Mammary epithelial cell (primary cell): ENCODE results near the gene CSMD2.

Experiments used
- EZH2 ChIP-seq: IDR thresholded peaks from 2 replicates; pipeline ENCODE4 v1.6.1; 2012; ENCODE audit warnings: low read length, inconsistent platforms, borderline replicate concordance
- TF ChIP-seq, protein P1 (sequence below), 2 donors: IDR thresholded peaks in 1 of 2; conservative IDR thresholded peaks in 1 of 2; 2 replicates each; pipeline ENCODE4 v1.5.1; 2011 to 2012; ENCODE audit warnings: inconsistent platforms in 2 of 2, low read length in 2 of 2, mild to moderate bottlenecking in 2 of 2, control low read depth in 1 of 2, low read depth in 1 of 2; ENCODE audit not compliant: insufficient read depth in 1 of 2; ENCODE audit errors: extremely low read depth in 1 of 2

DNA sequence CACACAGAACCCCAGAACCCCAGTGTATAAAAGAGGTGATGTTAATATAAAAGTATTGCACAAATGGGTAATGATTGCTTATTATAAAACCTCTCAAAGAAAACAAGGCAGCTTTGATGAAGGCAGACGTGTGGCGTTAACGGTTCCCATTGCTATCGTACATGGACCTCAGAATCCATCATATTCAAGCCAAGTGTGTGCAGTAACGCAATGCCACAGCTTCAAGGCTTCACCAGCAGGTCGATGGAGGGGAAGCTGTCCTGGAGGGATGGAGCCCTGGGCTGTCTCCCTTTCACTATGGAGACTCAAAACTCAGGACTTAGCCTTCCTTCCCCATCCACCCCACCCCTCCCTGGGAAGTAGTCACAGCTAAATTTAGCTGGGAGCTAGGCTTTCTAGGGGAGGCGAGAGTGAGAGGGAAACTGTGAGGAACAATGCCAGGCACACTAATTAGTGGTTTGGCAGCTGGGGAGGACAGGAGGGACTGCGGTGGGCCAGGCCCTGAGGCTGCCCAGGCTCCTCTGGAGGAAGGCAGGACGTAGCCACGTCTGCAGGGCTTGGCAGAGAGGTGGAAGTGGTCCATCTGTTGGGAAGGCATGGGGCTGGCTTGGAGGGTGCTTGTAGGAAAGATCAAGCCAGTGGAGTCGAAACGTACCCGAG, 180.0 kb downstream of the CSMD2 start:
- TF ChIP-seq, protein P1, sequence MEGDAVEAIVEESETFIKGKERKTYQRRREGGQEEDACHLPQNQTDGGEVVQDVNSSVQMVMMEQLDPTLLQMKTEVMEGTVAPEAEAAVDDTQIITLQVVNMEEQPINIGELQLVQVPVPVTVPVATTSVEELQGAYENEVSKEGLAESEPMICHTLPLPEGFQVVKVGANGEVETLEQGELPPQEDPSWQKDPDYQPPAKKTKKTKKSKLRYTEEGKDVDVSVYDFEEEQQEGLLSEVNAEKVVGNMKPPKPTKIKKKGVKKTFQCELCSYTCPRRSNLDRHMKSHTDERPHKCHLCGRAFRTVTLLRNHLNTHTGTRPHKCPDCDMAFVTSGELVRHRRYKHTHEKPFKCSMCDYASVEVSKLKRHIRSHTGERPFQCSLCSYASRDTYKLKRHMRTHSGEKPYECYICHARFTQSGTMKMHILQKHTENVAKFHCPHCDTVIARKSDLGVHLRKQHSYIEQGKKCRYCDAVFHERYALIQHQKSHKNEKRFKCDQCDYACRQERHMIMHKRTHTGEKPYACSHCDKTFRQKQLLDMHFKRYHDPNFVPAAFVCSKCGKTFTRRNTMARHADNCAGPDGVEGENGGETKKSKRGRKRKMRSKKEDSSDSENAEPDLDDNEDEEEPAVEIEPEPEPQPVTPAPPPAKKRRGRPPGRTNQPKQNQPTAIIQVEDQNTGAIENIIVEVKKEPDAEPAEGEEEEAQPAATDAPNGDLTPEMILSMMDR (conservative IDR thresholded peaks at IDR 0.05 in 1 of 2, IDR thresholded peaks at IDR 0.05 in 1 of 2; ENCODE audit: extremely low read depth in 1 of 2, insufficient read depth in 1 of 2, low read depth in 1 of 2, low read length in 2 of 2), result no peak
- TF ChIP-seq EZH2, result no peak
